ENCODE results near the gene OR5F1.

Gene OR5F1
- long read RNA-seq: 0 reads

DNA sequence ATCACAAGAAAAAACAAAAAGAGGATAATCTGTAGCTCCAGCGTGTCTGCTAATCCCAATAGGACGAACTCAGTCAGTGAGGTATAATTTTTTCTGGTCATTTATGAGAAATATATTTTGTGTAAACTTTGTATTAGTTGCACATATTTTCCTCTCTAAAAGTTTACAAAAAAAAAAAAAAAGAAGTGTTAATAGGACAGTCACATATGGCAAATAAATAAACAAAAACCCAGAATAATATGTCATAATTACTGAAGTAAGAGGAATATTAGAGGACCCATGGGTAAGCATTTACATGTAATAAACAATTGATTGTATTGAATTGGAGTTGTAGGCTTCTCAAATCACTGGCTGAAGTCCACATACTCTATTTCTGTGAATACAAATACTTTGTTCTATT lies at the start of gene OR5F1:
OR5F1 (minus strand) TSS at position 101 of the 400 bp plus-strand sequence; CDS start at position 101, 0 bp downstream.
- no peak for TF ChIP-seq POLR2AphosphoS5 (IDR thresholded peaks at IDR 0.05; ENCODE audit: low read depth)
- no peak for TF ChIP-seq SPI1 (IDR thresholded peaks at IDR 0.05; ENCODE audit: borderline replicate concordance, low read depth)
- TF ChIP-seq, protein P1, sequence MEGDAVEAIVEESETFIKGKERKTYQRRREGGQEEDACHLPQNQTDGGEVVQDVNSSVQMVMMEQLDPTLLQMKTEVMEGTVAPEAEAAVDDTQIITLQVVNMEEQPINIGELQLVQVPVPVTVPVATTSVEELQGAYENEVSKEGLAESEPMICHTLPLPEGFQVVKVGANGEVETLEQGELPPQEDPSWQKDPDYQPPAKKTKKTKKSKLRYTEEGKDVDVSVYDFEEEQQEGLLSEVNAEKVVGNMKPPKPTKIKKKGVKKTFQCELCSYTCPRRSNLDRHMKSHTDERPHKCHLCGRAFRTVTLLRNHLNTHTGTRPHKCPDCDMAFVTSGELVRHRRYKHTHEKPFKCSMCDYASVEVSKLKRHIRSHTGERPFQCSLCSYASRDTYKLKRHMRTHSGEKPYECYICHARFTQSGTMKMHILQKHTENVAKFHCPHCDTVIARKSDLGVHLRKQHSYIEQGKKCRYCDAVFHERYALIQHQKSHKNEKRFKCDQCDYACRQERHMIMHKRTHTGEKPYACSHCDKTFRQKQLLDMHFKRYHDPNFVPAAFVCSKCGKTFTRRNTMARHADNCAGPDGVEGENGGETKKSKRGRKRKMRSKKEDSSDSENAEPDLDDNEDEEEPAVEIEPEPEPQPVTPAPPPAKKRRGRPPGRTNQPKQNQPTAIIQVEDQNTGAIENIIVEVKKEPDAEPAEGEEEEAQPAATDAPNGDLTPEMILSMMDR (IDR thresholded peaks at IDR 0.05; ENCODE audit: insufficient read depth, low read length): no peak
- TF ChIP-seq GABPA (IDR thresholded peaks at IDR 0.05; ENCODE audit: low read depth): no peak
- TF ChIP-seq, protein P2, sequence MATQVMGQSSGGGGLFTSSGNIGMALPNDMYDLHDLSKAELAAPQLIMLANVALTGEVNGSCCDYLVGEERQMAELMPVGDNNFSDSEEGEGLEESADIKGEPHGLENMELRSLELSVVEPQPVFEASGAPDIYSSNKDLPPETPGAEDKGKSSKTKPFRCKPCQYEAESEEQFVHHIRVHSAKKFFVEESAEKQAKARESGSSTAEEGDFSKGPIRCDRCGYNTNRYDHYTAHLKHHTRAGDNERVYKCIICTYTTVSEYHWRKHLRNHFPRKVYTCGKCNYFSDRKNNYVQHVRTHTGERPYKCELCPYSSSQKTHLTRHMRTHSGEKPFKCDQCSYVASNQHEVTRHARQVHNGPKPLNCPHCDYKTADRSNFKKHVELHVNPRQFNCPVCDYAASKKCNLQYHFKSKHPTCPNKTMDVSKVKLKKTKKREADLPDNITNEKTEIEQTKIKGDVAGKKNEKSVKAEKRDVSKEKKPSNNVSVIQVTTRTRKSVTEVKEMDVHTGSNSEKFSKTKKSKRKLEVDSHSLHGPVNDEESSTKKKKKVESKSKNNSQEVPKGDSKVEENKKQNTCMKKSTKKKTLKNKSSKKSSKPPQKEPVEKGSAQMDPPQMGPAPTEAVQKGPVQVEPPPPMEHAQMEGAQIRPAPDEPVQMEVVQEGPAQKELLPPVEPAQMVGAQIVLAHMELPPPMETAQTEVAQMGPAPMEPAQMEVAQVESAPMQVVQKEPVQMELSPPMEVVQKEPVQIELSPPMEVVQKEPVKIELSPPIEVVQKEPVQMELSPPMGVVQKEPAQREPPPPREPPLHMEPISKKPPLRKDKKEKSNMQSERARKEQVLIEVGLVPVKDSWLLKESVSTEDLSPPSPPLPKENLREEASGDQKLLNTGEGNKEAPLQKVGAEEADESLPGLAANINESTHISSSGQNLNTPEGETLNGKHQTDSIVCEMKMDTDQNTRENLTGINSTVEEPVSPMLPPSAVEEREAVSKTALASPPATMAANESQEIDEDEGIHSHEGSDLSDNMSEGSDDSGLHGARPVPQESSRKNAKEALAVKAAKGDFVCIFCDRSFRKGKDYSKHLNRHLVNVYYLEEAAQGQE (IDR thresholded peaks at IDR 0.05; ENCODE audit: insufficient replicate concordance, low read depth): no peak
- DNase-seq (ENCODE audit: low read depth in 1 of 2, low spot score in 1 of 2): no peak
- Histone ChIP-seq H3K27ac (replicated peaks) (no peak within 1 kb of the TSS), H3K4me3 (replicated peaks; ENCODE audit: insufficient read depth, low read length) (no peak within 1 kb of the TSS), H3K27me3 (ENCODE audit: insufficient read depth, poor library complexity, severe bottlenecking) (no peaks in the 10 kb centered on the region)

DNA sequence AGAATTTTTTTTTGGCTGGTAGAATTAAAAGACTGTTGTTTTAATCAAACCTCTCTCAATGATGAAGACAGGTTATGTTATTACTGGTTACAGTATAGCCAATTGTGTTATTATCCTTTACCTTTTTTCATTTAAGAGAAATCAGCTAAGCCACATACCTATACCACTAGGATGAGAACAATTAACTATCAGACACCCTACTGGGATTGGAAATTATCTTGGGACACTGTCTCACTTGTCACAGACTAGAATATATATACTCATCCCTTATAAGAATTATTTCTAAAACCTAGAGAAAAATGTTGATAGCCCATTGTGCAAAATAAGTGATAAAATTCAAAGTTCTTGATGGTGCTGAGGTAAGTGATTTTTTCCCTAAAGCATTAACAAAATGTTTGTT lies 32.9 kb upstream of the OR5F1 start, which contains the start of gene OR5AS1:
OR5AS1 (plus strand) TSS at position 301 of the 400 bp plus-strand sequence. CDS start 2,765 bp downstream, outside the sequence.
- TF ChIP-seq, protein P1 (IDR thresholded peaks at IDR 0.05; ENCODE audit: insufficient read depth, low read length): no peak
- TF ChIP-seq SPI1 (IDR thresholded peaks at IDR 0.05; ENCODE audit: borderline replicate concordance, low read depth) (no peak), GABPA (IDR thresholded peaks at IDR 0.05; ENCODE audit: low read depth) (no peak), POLR2AphosphoS5 (IDR thresholded peaks at IDR 0.05; ENCODE audit: low read depth) (no peak)
- TF ChIP-seq, protein P2 (IDR thresholded peaks at IDR 0.05; ENCODE audit: insufficient replicate concordance, low read depth): no peak
- DNase-seq (ENCODE audit: low read depth in 1 of 2, low spot score in 1 of 2): no peak
- H3K4me3 ChIP-seq (replicated peaks; ENCODE audit: insufficient read depth, low read length): no peak within 1 kb of the TSS
- H3K27me3 ChIP-seq (ENCODE audit: insufficient read depth, poor library complexity, severe bottlenecking): no peaks in the 10 kb centered on the region
- H3K27ac ChIP-seq (replicated peaks): no peak within 1 kb of the TSS

DNA sequence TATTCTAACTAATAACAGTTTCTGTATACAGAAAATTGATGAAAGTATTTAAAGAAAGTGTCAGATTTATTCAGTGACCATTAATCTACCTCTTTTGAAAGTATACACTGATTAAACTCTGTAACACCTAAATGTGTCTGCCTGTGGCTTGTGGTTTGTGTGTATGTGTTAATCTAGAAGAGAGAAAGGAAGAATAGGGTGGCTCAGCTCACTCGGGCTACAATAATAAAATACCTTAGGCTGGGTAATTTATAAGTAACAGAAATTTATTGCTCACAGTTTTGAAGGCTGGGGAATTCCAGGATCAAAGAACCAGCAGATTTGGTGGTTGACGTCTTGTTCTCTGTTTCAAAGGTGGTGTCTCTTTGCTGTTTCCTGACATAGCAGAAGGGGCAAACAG lies 19.4 kb upstream of the OR5F1 start:
- Histone ChIP-seq H3K4me3 (replicated peaks; ENCODE audit: insufficient read depth, low read length) (no peak overlapping the region), H3K27me3 (ENCODE audit: insufficient read depth, poor library complexity, severe bottlenecking) (no peaks in the 10 kb centered on the region), H3K27ac (replicated peaks) (no peak overlapping the region)
- TF ChIP-seq POLR2AphosphoS5 (IDR thresholded peaks at IDR 0.05; ENCODE audit: low read depth) (no peak), SPI1 (IDR thresholded peaks at IDR 0.05; ENCODE audit: borderline replicate concordance, low read depth) (no peak), GABPA (IDR thresholded peaks at IDR 0.05; ENCODE audit: low read depth) (no peak)
- TF ChIP-seq, protein P1 (IDR thresholded peaks at IDR 0.05; ENCODE audit: insufficient read depth, low read length): no peak
- TF ChIP-seq, protein P2 (IDR thresholded peaks at IDR 0.05; ENCODE audit: insufficient replicate concordance, low read depth): no peak
- DNase-seq (ENCODE audit: low read depth in 1 of 2, low spot score in 1 of 2): no peak
